ENCODE measurements around the gene NELFB. TPM values are rescaled to one million over a fixed set of nuclear protein-coding genes. Genes with fewer than 3 reads are reported as not detected.

The NELFB gene
- total and polyA plus RNA-seq, 9 of the 15 experiments (the other 6 are each of a cell fraction or from before 2014, with no cell fraction given): 0.24 to 84.0 (median 29.7) TPM

GRCh38 chr9:137218212-137218753 lies 36.8 kb upstream of the NELFB start:
- WGBS (ENCODE audit: insufficient coverage, low coverage, missing lambda C conversion rate): 85% methylated on average over 24 of the region's 30 CpGs
- POLR2A ChIA-PET: interaction anchor here (0.5 to 2.1 kb wide), 11 partner anchors 9 to 222 kb away, joined by 3 to 13 read pairs (median 5); partner anchors contain the start of genes CLIC3, TPRN and TUBB4B
- TF ChIP-seq SAFB (IDR thresholded peaks at IDR 0.05; ENCODE audit: borderline replicate concordance, low read depth, low read length) (no peak), NR2C2 (CRISPR knock-in tag; IDR thresholded peaks at IDR 0.05) (no peak), NR2C2 (tag; IDR thresholded peaks at IDR 0.05) (no peak), NFATC3 (IDR thresholded peaks at IDR 0.05) (no peak), ZNF282 (CRISPR knock-in tag; IDR thresholded peaks at IDR 0.05) (0 out of 2 replicates have a peak, but pooled peaks have one; percentile 27), CREB3L1 (IDR thresholded peaks at IDR 0.05; ENCODE audit: borderline replicate concordance, low read depth) (no peak), ZBTB33 (CRISPR knock-in tag; IDR thresholded peaks at IDR 0.05) (peak; percentile 78), RBBP5 (IDR thresholded peaks at IDR 0.05; ENCODE audit: borderline replicate concordance, insufficient read depth, low read length, poor library complexity, severe bottlenecking) (no peak), TAF1 (IDR thresholded peaks at IDR 0.05; ENCODE audit: control insufficient read depth, extremely low read depth, insufficient read depth, low read length, severe bottlenecking) (no peak), EZH2 (IDR thresholded peaks at IDR 0.05; ENCODE audit: borderline replicate concordance, low read depth, low read length) (no peak), ZNF511 (CRISPR knock-in tag; IDR thresholded peaks at IDR 0.05) (0 out of 2 replicates have a peak, but pooled peaks have one; percentile 9), E2F8 (IDR thresholded peaks at IDR 0.05; ENCODE audit: low read depth, partially characterized antibody) (no peak), FIP1L1 (IDR thresholded peaks at IDR 0.05; ENCODE audit: low read depth, low read length, poor library complexity, severe bottlenecking) (peak; percentile 39), NFE2L1 (tag; IDR thresholded peaks at IDR 0.05; ENCODE audit: borderline replicate concordance, low read depth) (no peak)

More at GRCh38 chr9:137218212-137218753, 36.8 kb upstream of the NELFB start:
- Histone ChIP-seq H3K4me1 (replicated peaks in 1 of 2; ENCODE audit: control insufficient read depth in 2 of 2, insufficient read depth in 2 of 2, low read length in 2 of 2) (peaks cover 34 to 91% of the 10 kb centered on the region in 2 experiments), H3K27ac (ENCODE audit: extremely low read depth, low read depth, low read length) (peak overlapping the region; percentile 72), H3K4me2 (ENCODE audit: insufficient read depth, low read length) (peak overlapping the region; percentile 82), H3K36me3 (ENCODE audit: control insufficient read depth, insufficient read depth, low read length) (peaks cover 32% of the 10 kb centered on the region; the same call in 1 of the 3 replicates), H3K9ac (ENCODE audit: insufficient read depth in 1 of 2, low read depth in 2 of 2, low read length in 2 of 2) (peak overlapping the region; percentile 76 to 92), H3K4me3 (no peak overlapping the region), H3K9me1 (ENCODE audit: control insufficient read depth, insufficient read depth, low read length) (no peaks in the 10 kb centered on the region), H4K20me1 (replicated peaks; ENCODE audit: control insufficient read depth, insufficient read depth, low read length) (no peaks in the 10 kb centered on the region), H3K79me2 (ENCODE audit: control insufficient read depth, insufficient read depth, low read length) (peaks cover 18% of the 10 kb centered on the region; the same call in 2 of the 3 replicates), H2AFZ (ENCODE audit: low read depth, low read length) (no peak overlapping the region), H3K9me3 (replicated peaks; ENCODE audit: control insufficient read depth, insufficient read depth, low read depth, low read length) (no peaks in the 10 kb centered on the region), H3K27me3 (ENCODE audit: control insufficient read depth in 2 of 2, insufficient read depth in 2 of 2, low read length in 2 of 2) (no peaks in the 10 kb centered on the region)
- ATAC-seq (no peak), FAIRE-seq (no peak), DNase-seq (ENCODE audit: extremely low read depth in 1 of 4, low spot score in 3 of 4) (no peak)
- in situ Hi-C loops (cut with MboI) (no loop called here), intact Hi-C loops (cut with micrococcal nuclease) (loop anchor here (2.0 kb wide), 1 partner anchor 17 kb away; the partner anchor contains the start of gene TPRN)
- BruUV-seq (replicated peaks): no TSS peak
- CTCF ChIA-PET (ENCODE audit: low intra/inter-chr PET ratio): no interaction called here
